DMS114 treated with DMSO at 0.1 percent for 48 hours (cell line): Measurements from ENCODE around the gene GPC5.
"Not testable (repeated sequence)": the region's sequence is repeated elsewhere in the genome, so short reads cannot be mapped to it uniquely, and the experiment has no call there.

ENCODE experiments used
- DNase-seq: peaks from one replicate; lab custom pipeline; 2025; ENCODE audit not compliant: unreplicated experiment; lab: John Stamatoyannopoulos, UW

The GPC5 gene

DNA sequence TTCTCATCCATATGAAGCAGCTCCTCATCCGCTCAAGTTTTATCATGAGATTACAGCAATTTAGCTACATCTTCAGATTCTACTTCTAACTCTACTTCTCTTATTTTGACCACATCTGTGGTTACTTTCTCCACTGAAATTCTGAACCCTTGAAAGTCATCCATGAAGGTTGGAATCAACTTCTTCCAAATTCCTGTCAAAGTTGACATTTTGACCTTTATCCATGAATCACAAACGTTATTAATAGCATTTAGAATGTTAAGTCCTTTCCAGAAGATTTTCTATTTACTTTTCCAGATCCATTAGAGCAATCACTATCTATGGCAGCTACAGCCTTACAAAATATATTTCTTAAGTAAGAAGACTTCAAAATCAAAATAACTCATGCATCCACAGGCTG lies 1406.5 kb downstream of the GPC5 start:
- no peak for DNase-seq

DNA sequence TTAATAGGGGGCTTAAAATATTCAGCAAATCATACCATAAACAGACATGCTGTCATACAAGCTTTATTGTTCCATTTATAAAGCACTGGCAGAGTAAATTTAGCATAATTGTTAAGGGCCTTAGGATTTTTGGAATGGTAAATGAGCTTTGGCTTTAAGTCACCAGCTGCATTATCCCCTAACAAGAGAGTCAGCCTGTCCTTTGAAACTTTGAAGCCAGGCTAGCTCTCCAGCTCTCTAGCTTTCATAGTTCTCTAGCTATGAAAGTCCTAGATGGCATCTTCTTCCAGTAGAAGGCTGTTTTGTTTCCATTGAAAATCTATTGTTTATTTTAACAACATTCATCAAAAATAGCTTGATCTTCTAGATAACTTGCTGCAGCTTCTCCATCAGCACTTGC lies 1407.3 kb downstream of the GPC5 start:
- DNase-seq, result no peak

DNA sequence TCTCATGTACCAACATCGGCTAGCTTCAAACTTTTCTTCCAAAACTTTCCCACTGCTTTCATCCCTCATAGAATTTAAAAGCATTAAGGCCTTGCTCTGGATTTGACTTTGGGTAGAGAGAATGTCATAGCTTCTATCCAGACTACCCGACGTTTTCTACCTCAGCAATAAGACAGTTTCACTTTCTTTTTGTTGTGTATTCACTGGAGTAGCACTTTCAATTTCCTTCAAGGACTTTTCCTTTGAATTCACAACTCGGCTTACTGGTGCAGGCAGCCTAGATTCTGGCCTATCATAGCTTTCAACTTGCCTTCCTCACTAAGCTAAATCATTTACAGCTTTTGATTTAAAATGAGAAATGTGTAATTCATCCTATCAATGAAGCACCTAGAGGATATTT lies 1407.8 kb downstream of the GPC5 start:
- no peak for DNase-seq

DNA sequence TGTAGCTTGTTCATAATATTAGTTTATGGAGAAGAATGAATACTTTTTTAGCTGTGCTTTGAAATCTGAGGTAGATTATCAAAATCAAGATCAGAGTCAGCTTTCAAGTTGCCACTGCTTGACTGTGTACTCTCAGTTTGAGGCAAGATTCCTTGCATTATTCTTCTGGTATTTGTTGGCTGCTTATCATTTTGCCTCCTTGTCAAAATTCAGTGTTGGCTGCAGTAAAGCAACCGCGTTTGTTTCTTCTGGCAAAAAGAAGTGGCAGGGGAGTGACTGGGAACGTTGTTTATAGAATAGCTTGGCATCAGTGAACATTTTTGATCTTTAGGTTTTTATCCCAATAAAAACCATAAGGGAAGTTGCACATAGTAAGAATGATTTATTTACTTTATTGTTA lies 1408.9 kb downstream of the GPC5 start:
- DNase-seq, result no peak

DNA sequence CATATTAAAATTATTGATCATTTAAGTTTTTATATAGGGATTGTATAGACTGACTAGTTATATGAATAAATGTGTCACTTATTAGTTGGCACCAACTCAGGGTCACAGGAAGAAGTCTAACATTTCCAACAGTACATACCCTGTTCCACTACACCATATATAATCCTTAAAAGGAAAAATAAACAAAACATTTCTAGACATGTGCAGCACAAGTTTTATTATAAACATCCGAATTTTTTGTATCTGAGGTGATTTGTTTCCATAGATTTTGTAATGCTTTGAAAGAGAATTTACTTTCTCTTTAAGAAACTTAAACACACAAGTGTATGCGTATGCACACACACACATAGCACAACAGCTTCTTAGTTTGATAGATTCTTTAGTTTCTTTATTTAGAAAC lies 1409.5 kb downstream of the GPC5 start:
- DNase-seq, result no peak

DNA sequence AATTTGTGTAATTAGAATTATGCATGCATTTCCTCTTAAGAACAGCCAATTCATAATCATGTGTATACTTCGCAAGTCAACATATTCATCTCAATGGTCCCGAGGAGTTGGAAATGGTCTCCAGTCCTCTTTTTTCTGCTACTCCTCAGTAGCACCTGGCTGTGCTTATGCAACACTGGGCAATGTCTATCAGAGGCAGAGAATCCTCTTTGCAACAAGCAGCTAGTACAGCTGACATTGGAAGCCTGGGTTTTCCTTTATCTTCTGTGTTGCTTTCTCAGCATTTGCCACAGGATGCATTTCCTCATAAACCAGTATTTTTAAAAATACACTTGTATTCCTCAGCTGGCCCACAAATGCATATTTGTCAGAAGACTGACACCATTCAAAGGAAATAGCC lies 1422.9 kb downstream of the GPC5 start:
- DNase-seq, result no peak

DNA sequence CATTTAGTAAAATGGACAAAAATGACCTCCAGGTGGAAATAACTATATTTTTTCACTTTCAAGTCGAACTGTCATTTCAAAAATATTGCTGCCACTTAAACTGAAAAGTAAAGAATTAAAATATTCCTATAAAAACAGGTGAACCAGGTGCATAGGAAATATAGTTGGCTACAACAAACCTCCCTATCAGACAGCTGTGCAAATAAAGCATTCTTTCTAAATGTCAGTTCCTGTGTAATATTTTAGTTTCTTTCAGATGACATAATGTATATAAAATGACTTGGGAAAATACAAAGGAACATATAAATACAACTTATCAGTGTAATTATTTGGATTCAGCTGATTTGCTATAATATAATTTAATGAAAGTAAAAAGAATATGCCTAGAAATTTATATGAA lies 1424.6 kb downstream of the GPC5 start:
- DNase-seq, result no peak

DNA sequence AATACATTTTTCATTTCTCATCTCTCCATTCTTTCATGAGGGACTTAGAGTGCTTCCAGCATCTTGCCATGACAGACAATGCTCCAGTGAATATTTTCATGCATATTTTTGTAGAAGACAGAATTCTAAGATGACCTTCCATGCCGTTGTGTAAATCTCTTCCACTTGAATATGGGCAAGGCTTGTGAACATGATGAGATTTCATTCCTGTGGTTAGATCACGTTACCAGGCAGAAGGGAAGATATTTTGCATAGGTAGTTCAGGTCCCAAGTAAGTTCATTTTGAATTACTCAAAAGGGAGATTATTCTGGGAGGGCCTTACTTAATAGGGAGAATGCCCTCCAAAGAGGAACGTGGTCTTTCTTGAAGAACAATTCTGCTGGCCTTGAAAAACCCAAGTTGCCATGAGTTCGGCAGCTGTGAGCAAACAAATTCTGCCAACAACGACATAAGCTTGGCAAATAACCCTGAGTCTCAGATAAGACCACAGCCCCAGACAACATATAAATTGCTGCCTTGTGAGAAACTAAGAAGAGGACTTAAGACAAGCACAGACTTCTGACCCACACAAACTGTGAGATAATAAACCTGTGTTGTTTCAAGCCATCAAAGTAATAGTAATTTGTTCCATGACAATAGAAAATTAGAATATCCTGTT lies 1427.6 kb downstream of the GPC5 start:
- no peak for DNase-seq

DNA sequence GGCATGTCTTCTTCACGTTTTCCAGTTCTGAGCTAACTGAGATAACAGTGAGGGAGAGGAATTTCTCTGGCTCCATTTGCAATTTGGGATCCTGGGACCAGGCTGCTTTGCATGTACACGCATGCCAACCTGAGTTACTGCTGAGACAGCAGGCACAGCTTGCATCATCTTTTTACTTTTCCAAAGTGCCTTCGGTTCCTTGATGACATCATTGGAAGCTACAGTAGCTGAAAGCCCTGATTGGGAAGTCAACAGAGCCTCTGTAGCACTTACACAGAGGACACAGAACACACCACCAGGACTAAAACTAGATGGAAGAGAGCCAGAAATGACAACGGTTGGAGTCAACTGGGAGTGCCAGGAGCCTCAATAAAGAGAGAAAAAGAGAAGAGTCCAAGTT lies 1429.1 kb downstream of the GPC5 start:
- DNase-seq, result no peak

DNA sequence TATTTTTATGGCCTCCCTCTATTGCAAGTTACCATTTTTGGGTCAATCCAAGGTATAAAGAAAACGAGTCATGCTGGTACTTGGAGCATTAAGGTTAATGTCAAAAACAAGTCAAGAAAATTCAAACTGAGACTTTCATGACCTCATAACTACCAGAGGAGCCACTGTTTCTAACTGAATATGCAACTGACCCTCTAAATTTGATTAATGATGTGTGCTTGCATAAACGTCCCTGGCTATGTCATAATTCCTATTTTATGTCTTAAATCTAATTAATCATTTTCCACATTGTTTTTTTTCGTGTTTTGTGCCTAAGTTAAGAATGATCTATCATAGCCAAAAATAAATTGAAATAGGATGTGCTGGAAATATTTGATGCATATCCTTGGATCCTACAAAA lies 1431.5 kb downstream of the GPC5 start:
- DNase-seq, result no peak

DNA sequence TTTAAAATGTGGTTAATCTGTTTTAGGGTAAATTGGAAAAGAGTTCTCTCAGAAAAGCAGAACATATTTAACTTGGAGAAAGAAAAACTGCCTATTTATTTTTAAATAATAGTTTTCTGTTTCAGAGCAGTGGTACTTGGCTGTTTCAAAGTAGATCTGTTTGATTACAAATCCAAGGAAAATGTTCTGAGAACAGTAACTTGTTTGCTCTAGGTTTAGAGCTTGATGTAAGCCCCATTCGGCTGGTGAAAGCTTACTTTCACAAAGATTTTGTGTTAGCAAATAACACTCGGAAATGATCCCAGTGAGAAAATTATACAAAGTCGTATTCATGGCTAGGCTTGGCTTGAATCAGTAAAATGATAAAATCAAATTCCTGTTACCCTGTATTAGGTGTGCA lies 1432.4 kb downstream of the GPC5 start:
- DNase-seq, result no peak

DNA sequence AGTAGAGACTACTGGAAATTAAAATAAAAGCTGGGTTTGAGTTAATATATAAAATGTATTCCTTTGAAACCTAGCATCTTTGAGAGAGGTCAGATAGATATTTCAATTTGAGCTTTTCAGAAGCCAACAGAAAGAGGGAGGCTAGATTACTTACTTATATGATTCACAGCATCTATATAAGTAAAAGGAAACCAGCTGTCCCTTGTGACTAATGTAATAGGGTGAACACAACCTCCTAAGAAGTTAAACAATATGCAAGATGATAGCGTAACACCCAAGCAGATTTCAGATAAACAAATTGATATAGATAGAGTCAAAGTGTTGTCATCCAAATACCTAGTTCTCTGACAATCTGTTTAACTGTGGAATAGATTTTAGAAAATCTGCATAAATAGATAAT lies 1434.7 kb downstream of the GPC5 start:
- no peak for DNase-seq

DNA sequence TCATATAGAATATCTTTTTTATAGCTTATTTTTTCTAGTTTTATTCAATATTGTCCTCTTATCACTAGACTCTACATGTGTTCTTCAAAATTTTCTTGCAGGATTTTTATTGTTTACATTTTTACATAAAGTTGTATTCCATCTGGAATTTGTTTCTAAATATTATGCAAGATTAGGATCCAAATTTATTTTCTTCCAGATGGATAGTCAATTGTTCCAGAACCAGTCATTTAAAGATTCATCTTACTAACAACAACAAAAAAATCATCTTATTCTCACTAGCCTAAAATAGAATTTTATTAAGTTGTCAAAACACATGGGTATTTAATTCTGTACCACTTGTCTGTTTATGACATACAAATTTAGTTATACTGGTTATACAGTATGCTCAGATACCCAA lies 1437.8 kb downstream of the GPC5 start:
- no peak for DNase-seq

DNA sequence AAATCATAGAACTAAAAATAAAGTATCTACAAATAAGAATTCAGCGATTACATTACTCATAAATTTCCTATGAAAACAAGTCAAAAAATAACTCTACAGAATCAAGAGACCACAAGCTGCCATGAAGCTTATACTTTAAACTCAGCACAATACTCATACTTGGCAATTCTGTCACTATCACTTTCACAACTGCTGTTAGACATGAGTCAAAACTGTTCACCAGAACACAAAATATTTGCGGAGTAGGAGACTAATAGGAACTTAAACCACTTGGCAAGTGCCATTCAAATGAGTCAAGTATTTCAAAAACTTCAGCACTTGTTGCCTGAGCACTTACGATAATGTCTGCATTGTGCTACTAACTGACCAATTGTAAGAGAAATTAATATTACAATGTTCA lies 1440.4 kb downstream of the GPC5 start:
- DNase-seq, result no peak

DNA sequence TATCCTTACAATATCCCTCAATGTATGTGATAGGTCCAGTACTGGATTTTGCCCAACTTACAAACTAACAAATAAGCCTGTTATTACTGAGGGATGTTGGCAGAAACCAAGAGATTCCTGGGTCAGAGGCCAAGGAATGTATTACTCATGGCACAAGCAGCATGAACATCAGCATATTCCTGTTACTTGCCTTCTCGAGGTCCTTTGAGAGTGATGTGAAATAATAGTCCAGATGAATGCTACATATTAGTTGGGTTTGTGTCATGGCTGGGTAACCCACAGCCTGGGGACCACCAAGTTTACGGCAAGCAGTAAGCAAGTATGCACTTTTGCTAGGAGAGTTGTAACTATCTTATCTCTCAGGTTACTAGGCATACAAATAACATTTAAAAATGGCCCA lies 1443.7 kb downstream of the GPC5 start:
- DNase-seq, result no peak

DNA sequence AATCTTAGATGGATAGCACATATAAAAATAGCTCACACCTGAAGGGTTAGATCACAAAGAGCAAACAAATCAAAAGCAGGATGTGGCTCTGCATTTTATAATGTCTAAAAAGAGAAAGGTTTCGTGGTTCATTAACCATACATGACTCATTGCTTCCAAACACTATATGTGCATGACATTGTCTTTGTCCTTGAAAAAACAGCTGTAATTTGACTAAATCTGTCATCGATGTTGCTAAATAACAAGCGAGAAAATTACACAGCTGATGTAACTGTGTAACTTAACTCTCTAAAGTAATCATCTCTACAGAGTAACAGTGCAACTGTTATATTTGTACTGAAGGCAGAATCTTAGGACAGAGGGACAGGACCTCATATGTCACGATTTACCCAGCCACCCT lies 1445.1 kb downstream of the GPC5 start:
- no peak for DNase-seq

DNA sequence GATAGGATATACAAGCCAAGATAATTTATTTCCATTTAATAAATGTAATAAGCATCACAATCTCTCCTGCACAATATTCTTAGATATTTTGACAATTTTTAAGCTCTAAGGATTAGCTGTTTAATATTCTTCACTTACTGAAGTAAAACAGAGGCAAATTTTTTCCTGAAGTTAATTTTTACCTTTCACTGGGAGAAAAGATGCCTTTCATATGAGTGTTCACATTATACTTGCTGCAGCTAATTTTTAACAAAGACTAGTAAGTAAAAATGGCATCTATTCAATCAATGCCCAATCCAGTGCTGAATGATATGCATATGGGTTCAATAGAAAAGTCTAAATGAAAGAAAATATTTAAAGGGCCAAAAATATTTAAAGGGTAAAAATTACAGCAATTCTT lies 1451.0 kb downstream of the GPC5 start:
- DNase-seq, result no peak

DNA sequence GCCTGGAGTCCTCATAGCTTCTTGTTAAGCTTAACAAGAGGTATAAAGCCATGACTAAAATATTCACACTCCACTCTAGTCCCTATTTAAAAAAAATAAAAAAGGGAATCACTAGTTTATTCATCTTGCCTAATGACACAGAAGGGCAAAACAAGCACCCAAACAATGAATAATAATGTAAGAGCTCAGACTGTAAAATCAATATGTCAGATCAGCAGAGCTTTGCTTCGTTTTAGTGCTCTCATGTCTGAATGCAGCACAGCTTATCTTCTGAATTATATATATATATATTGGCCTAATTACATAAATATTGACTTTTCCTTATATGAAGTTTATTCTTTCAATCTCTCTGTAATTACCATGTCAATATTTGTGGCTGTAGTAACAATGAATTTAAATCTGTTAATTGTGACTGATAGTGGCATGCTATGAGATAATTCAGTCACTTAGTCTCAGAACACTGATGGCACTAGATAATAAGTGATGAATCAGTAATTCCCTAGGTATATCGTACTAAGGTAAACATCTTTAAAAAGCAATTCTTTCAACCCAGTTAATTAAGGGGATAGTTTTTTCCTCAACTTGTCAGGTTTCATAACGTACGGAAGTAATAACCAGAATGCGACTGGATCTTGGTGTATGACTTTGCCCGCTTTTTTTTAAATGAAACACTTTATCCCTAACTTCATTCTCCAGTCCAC lies 1466.3 kb downstream of the GPC5 start:
- DNase-seq, result no peak

DNA sequence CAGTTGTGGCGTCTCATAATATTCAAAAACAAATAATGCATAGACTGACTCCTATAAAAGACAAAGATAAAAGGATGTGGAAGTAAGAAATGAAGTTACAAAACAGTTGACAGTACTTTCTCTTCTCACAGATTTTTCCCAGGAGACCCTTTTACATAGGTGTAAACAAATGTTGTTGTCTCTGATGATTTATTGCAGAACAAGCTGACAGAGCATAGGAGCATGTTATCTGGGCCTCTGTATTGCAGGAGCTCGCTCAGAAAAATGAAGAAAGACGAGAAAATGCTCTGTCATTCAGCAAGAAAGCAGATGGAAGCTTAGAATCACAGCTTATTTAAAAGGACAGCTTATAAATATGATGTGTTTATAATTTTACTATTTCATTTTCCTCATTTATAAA lies 1474.6 kb downstream of the GPC5 start:
- DNase-seq, result no peak

DNA sequence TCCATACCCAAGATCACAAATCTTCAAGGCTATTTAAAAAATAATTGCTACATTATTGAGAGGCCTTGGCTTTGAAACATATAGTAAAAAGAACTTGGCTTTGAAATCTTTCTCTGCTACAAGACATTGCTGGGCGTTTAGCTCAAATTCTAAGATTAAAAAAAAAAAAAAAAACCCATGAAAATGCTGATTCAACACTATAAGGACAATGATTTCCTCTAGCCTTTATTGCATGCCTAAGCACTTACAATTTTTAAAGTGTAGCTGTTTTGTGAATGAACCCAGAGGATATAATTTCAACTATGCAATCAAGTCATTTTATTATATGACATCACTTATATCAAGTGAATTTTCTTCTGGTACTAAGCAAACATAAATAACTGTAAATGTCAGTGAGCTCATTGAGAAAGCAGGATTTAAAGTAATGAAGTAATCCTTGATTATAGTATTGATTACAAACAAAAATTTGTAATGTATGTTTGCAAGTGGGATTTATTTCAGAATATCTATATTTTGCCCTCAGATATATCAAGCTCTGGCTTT lies 1488.2 kb downstream of the GPC5 start:
- no peak for DNase-seq

DNA sequence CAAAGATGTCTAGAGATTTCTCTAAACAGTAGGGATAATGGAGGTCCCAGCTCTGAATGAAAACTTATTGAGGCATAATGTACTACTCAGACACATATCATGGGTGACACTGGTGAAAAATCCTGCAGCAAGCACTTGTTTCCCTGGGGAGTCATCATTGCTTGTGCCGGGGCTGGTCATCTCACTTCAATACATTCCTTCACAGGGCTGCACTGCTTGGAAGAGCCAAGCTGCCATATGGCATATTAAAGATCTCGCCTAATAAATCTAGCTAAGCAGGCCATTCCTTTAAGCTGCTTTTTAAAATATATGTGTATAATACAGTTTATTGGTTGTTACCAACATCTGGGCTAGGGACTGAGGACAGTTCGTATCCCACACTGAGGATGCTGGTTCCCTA lies 1496.0 kb downstream of the GPC5 start:
- no peak for DNase-seq

DNA sequence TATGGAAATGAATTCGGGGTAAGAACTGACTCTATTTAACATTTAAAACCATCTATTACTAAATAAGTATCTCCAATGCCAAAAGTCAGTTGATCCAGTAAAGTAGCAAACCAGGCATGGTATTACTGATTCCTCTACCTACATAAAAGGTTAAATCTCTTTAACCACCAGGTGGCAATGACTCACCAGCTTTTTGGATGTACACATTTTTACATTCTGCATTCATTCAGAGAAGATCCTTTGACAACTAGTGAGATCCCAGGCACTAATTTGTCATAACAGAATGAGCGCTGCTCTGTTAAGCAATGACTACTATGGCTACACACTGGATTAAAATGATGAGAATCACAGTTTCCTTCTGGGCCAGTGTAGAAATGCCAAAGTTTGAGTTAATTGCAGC lies 1498.4 kb downstream of the GPC5 start:
- DNase-seq, result no peak

DNA sequence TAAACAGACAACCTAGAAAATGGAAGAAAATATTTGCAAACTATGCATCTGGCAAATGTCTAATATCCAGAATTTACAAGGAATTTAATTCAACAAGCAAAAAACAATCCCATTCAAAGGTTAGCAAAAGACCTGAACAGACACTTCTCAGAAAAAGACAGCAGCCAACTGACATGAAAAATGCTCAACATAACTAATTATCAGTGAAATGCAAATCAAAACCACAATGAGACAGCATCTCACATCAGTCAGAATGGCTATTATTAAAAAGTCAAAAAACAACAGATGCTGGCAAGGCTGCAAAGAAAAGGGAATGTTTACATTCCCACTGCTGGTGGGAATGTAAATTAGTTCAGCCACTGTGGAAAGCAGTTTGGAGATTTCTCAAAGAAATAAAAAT lies 1500.5 kb downstream of the GPC5 start:
- DNase-seq, result not testable (repeated sequence)
